B cell (primary cell): Measurements from ENCODE around the gene METTL21C. TPM values are rescaled to one million over a fixed set of nuclear protein-coding genes. Genes with fewer than 3 reads are reported as not detected.

Source experiments
- ATAC-seq: fragments of 200-7000 bp; cut with Tn5 transposase; one replicate; pipeline ENCODE4 v1.10.0; 2021; ENCODE audit warnings: low read depth, mild to moderate bottlenecking, moderate number of reproducible peaks, moderate library complexity
- CTCF ChIA-PET: fragments of 350-600 bp; sonication (Branson Sonifier 250); formaldehyde crosslinking; loops from one replicate; lab custom pipeline; 2021; ENCODE audit warnings: antibody characterized with exemption, inconsistent platforms; lab: Charles Lee
- POLR2A ChIA-PET: fragments of 350-600 bp; sonication (Branson Sonifier 250); formaldehyde crosslinking; loops from one replicate; lab custom pipeline; 2021; ENCODE audit warnings: antibody characterized with exemption; lab: Charles Lee
- DNase-seq: peaks from one replicate; pipeline ENCODE4 v3.0.0; 2013
- H2AFZ ChIP-seq: 2 replicates; pipeline ENCODE4 v1.6.1; 2012; ENCODE audit warnings: mild to moderate bottlenecking, low read depth, low read length; ENCODE audit not compliant: insufficient read depth, poor library complexity, severe bottlenecking
- H3K27ac ChIP-seq, 2 donors: 1 replicate in 1 of 2; 2 replicates in 1 of 2; pipeline ENCODE4 v1.5.1; 2012 to 2013; ENCODE audit warnings: low read length in 2 of 2, mild to moderate bottlenecking in 2 of 2, moderate library complexity in 1 of 2
- H3K27me3 ChIP-seq, 4 experiments: fragments of 200-600 bp in 1 of 4; sonication (generic) in 1 of 4; replicated peaks in 1 of 4; 1 replicate in 2 of 4; 2 replicates in 2 of 4; pipeline versions ENCODE4 v1.6.1 to v1.7.0; 2013 to 2016; ENCODE audit warnings: low read length in 3 of 4, mild to moderate bottlenecking in 2 of 4, mixed read lengths in 1 of 4, moderate library complexity in 1 of 4; ENCODE audit not compliant: insufficient read depth in 4 of 4, control insufficient read depth in 3 of 4; ENCODE audit errors: control extremely low read depth in 1 of 4
- H3K36me3 ChIP-seq, 2 experiments: replicated peaks in 1 of 2; 1 replicate in 1 of 2; 2 replicates in 1 of 2; pipeline versions ENCODE4 v1.6.1 to v1.7.1; 2013; ENCODE audit warnings: low read length in 1 of 2; ENCODE audit not compliant: insufficient read depth in 2 of 2, control insufficient read depth in 1 of 2; ENCODE audit errors: control extremely low read depth in 1 of 2, extremely low read depth in 1 of 2
- H3K4me1 ChIP-seq, 2 donors: fragments of 200-600 bp in 1 of 2; sonication (generic) in 1 of 2; 1 replicate in 1 of 2; 2 replicates in 1 of 2; pipeline versions ENCODE4 v1.5.1 to v1.6.1; 2013 to 2017; ENCODE audit warnings: low read length in 2 of 2; ENCODE audit not compliant: control insufficient read depth in 2 of 2, insufficient read depth in 2 of 2
- H3K4me2 ChIP-seq: replicated peaks from 2 replicates; pipeline ENCODE3; 2012; ENCODE audit warnings: mild to moderate bottlenecking, low read depth, low read length; ENCODE audit not compliant: poor library complexity, severe bottlenecking
- H3K4me3 ChIP-seq, 5 experiments: fragments of 200-600 bp in 1 of 5; sonication (generic) in 1 of 5; 1 replicate in 3 of 5; 2 replicates in 2 of 5; pipeline versions ENCODE4 v1.5.1 to v1.7.0; 2011 to 2016; ENCODE audit warnings: low read length in 4 of 5, mild to moderate bottlenecking in 4 of 5, low read depth in 2 of 5, control low read depth in 1 of 5, moderate library complexity in 1 of 5; ENCODE audit not compliant: insufficient read depth in 1 of 5; ENCODE audit errors: control extremely low read depth in 1 of 5, extremely low read depth in 1 of 5
- H3K79me2 ChIP-seq: fragments of 200-600 bp; sonication (generic); one replicate; pipeline ENCODE4 v1.6.0; 2016; ENCODE audit warnings: low read length; ENCODE audit not compliant: control insufficient read depth, insufficient read depth
- H3K9ac ChIP-seq: fragments of 200-600 bp; sonication (generic); 2 replicates; pipeline ENCODE4 v1.6.1; 2017; ENCODE audit warnings: mild to moderate bottlenecking, low read length, moderate library complexity
- H3K9me3 ChIP-seq, 3 donors: one replicate each; pipeline versions ENCODE4 v1.6.1 to v1.7.1; 2013; ENCODE audit warnings: low read length in 2 of 3; ENCODE audit not compliant: control insufficient read depth in 2 of 3, insufficient read depth in 1 of 3; ENCODE audit errors: control extremely low read depth in 1 of 3
- H4K20me1 ChIP-seq: 2 replicates; pipeline ENCODE4 v1.6.0; 2012; ENCODE audit warnings: mild to moderate bottlenecking, low read length; ENCODE audit not compliant: insufficient read depth, control insufficient read depth, poor library complexity, severe bottlenecking
- H3K27ac Mint-ChIP-seq: one replicate; pipeline ENCODE4 v1.8.0; 2021; ENCODE audit warnings: mixed read lengths
- H3K27me3 Mint-ChIP-seq: one replicate; pipeline ENCODE4 v1.8.0; 2021; ENCODE audit warnings: mixed read lengths
- H3K4me1 Mint-ChIP-seq: one replicate; pipeline ENCODE4 v1.8.0; 2021; ENCODE audit warnings: mixed read lengths
- H3K4me3 Mint-ChIP-seq: one replicate; pipeline ENCODE4 v1.8.0; 2021; ENCODE audit warnings: mixed read lengths
- H3K9me3 Mint-ChIP-seq: one replicate; pipeline ENCODE4 v1.8.0; 2022; ENCODE audit warnings: mixed read lengths; ENCODE audit not compliant: insufficient read depth
- CTCF ChIP-seq: fragments of 200-600 bp; IDR thresholded peaks from one replicate; pipeline ENCODE4 v1.8.0; 2022; ENCODE audit warnings: antibody characterized with exemption, mild to moderate bottlenecking
- EZH2 ChIP-seq: IDR thresholded peaks from 2 replicates; pipeline ENCODE4 v1.6.1; 2012; ENCODE audit warnings: borderline replicate concordance, low read depth, mild to moderate bottlenecking, moderate library complexity, low read length; ENCODE audit not compliant: insufficient read depth, poor library complexity, severe bottlenecking
- WGBS: methylation state at CpG from one replicate; pipeline ENCODE4 v1.1.5; 2013; ENCODE audit warnings: missing lambda C conversion rate; ENCODE audit not compliant: insufficient coverage; 5-methylcytosine and 5-hydroxymethylcytosine counted together
- intact Hi-C: fragments of 100-400 bp; cut with micrococcal nuclease; formaldehyde crosslinking; loops from one replicate; pipeline ENCODE4 v1.10.0; 2022
- polyA plus RNA-seq: library from polyadenylated mRNA; depleted of rRNA; stranded (reverse); fragments of >200 nt; gene quantifications from 2 replicates; pipeline ENCODE4 v1.2.3, GENCODE V29; 2012
- total RNA-seq, 2 donors: library from RNA; stranded (reverse); fragments of 120-200 nt in 1 of 2; gene quantifications; 1 replicate in 1 of 2; 2 replicates in 1 of 2; pipeline versions ENCODE4 v1.2.3 to v1.2.4, GENCODE V29; 2013 to 2022

The METTL21C gene
- total and polyA plus RNA-seq, 2 donors (not counting 1 experiment from before 2014, with no cell fraction given) = not detected

GRCh38 chr13:102715447-102715846 lies 20.6 kb upstream of the METTL21C start:
- Histone ChIP-seq H3K9me3 (no peaks in the 10 kb centered on the region), H4K20me1 (no peaks in the 10 kb centered on the region), H3K9ac (no peak overlapping the region), H3K4me2 (no peak overlapping the region), H3K27ac (no peak overlapping the region), H2AFZ (no peak overlapping the region), H3K36me3 (no peaks in the 10 kb centered on the region), H3K4me1 (no peaks in the 10 kb centered on the region), H3K79me2 (no peaks in the 10 kb centered on the region), H3K27me3 (no peaks in the 10 kb centered on the region), H3K4me3 (no peak overlapping the region)
- WGBS = 60% methylated on average over 1 of the region's 1 CpG
- POLR2A ChIA-PET = no interaction called here
- Mint-ChIP-seq H3K27me3 (peaks cover 12% of the 10 kb centered on the region), H3K4me3 (no peak overlapping the region), H3K27ac (no peak overlapping the region), H3K4me1 (no peaks in the 10 kb centered on the region), H3K9me3 (no peaks in the 10 kb centered on the region)
- intact Hi-C loops = no loop called here
- ATAC-seq = no peak
- no peak for DNase-seq
- TF ChIP-seq EZH2 (no peak), CTCF (no peak)
- CTCF ChIA-PET = no interaction called here

GRCh38 chr13:102710261-102710679 lies 15.4 kb upstream of the METTL21C start:
- H3K9me3 Mint-ChIP-seq = peaks cover 4% of the 10 kb centered on the region

More at GRCh38 chr13:102710261-102710679, 15.4 kb upstream of the METTL21C start:
- Mint-ChIP-seq H3K27ac (no peak overlapping the region), H3K4me3 (no peak overlapping the region), H3K27me3 (peaks cover 10% of the 10 kb centered on the region), H3K4me1 (no peaks in the 10 kb centered on the region)
- no peak overlapping the region for H3K4me3 ChIP-seq
- peaks cover 0 to 5% (median 4%) of the 10 kb centered on the region in 3 donors for H3K9me3 ChIP-seq
- 87% methylated on average over 9 of the region's 9 CpGs for WGBS
- CTCF ChIA-PET = no interaction called here
- no peaks in the 10 kb centered on the region for H4K20me1 ChIP-seq
- no peak overlapping the region for H2AFZ ChIP-seq
- H3K9ac ChIP-seq = no peak overlapping the region
- POLR2A ChIA-PET = no interaction called here
- H3K79me2 ChIP-seq = no peaks in the 10 kb centered on the region
- peaks cover 0 to 3% (median 0%) of the 10 kb centered on the region in 4 experiments for H3K27me3 ChIP-seq
- TF ChIP-seq EZH2 = no peak
- TF ChIP-seq CTCF = no peak
- ATAC-seq (no peak), DNase-seq (no peak)
- H3K36me3 ChIP-seq = no peaks in the 10 kb centered on the region
- H3K27ac ChIP-seq = no peak overlapping the region
- intact Hi-C loops = no loop called here
- no peaks in the 10 kb centered on the region for H3K4me1 ChIP-seq
- no peak overlapping the region for H3K4me2 ChIP-seq
